ENCODE results near the gene ACSF2. TPM values are rescaled to one million over a fixed set of nuclear protein-coding genes. Genes with fewer than 3 reads are reported as not detected.
"Not testable (repeated sequence)": the region's sequence is repeated elsewhere in the genome, so short reads cannot be mapped to it uniquely, and the experiment has no call there.

The ACSF2 gene
- total and polyA plus RNA-seq, 5 donors: 61.1 to 112 (median 90.8) TPM

GRCh38 chr17:50472761-50473161, 46.7 kb downstream of the ACSF2 start:
- H3K4me3 ChIP-seq (ENCODE audit: low read length); H3K27ac ChIP-seq (ENCODE audit: low read length); H3K9me3 ChIP-seq (ENCODE audit: control insufficient read depth, low read length); H3K27me3 ChIP-seq (ENCODE audit: control insufficient read depth, insufficient read depth); DNase-seq; ATAC-seq; H3K4me1 ChIP-seq (ENCODE audit: control insufficient read depth, insufficient read depth, low read length): not testable (repeated sequence)
- 91% methylated on average over 13 of the region's 13 CpGs for WGBS
- intact Hi-C loops (cut with DNase I): loop anchor here in 2 of 4 donors (10.0 kb wide), 1 partner anchor 108 kb away; no protein-coding TSS in a partner anchor

GRCh38 chr17:50473901-50474300, 47.9 kb downstream of the ACSF2 start:
- WGBS: 87% methylated on average over 11 of the region's 11 CpGs

GRCh38 chr17:50474523-50474922, 48.5 kb downstream of the ACSF2 start:
- Histone ChIP-seq H3K9me3 (ENCODE audit: control insufficient read depth, low read length) (no peaks in the 10 kb centered on the region), H3K4me1 (ENCODE audit: control insufficient read depth, insufficient read depth, low read length) (peaks cover under 1% of the 10 kb centered on the region), H3K4me3 (ENCODE audit: low read length) (no peak overlapping the region), H3K27ac (ENCODE audit: low read length) (no peak overlapping the region), H3K27me3 (ENCODE audit: control insufficient read depth, insufficient read depth) (no peaks in the 10 kb centered on the region)
- no peak for DNase-seq
- ATAC-seq: no peak
- intact Hi-C loops (cut with DNase I): loop anchor here in 2 of 4 donors (10.0 kb wide), 1 partner anchor 110 kb away; no protein-coding TSS in a partner anchor
- WGBS: 54% methylated on average over 6 of the region's 6 CpGs

More at GRCh38 chr17:50473901-50474300, 47.9 kb downstream of the ACSF2 start:
- H3K27me3 ChIP-seq (ENCODE audit: control insufficient read depth, insufficient read depth): no peaks in the 10 kb centered on the region
- no peaks in the 10 kb centered on the region for H3K9me3 ChIP-seq (ENCODE audit: control insufficient read depth, low read length)
- no peak overlapping the region for H3K27ac ChIP-seq (ENCODE audit: low read length)
- intact Hi-C loops (cut with DNase I): loop anchor here in 2 of 4 donors (10.0 kb wide), 1 partner anchor 109 kb away; no protein-coding TSS in a partner anchor
- no peaks in the 10 kb centered on the region for H3K4me1 ChIP-seq (ENCODE audit: control insufficient read depth, insufficient read depth, low read length)
- no peak for DNase-seq
- no peak overlapping the region for H3K4me3 ChIP-seq (ENCODE audit: low read length)
- ATAC-seq: no peak

- WGBS: 83% methylated on average over 4 of the region's 4 CpGs
- Histone ChIP-seq H3K27me3 (ENCODE audit: control insufficient read depth, insufficient read depth) (no peaks in the 10 kb centered on the region), H3K4me3 (ENCODE audit: low read length) (no peak overlapping the region), H3K4me1 (ENCODE audit: control insufficient read depth, insufficient read depth, low read length) (peaks cover 3% of the 10 kb centered on the region), H3K9me3 (ENCODE audit: control insufficient read depth, low read length) (no peaks in the 10 kb centered on the region), H3K27ac (ENCODE audit: low read length) (no peak overlapping the region)
- no peak for DNase-seq
- no peak for ATAC-seq
- intact Hi-C loops (cut with DNase I): loop anchor here in 2 of 4 donors (10.0 kb wide), 1 partner anchor 111 kb away; no protein-coding TSS in a partner anchor
These were observed 49.3 kb downstream of the ACSF2 start for GRCh38 chr17:50475362-50475761.

- WGBS: 29% methylated on average over 28 of the region's 33 CpGs
- not testable (repeated sequence) for H3K27me3 ChIP-seq (ENCODE audit: control insufficient read depth, insufficient read depth); H3K4me3 ChIP-seq (ENCODE audit: low read length); H3K9me3 ChIP-seq (ENCODE audit: control insufficient read depth, low read length); ATAC-seq; DNase-seq; H3K4me1 ChIP-seq (ENCODE audit: control insufficient read depth, insufficient read depth, low read length); H3K27ac ChIP-seq (ENCODE audit: low read length)
- intact Hi-C loops (cut with DNase I): loop anchor here in 2 of 4 donors (10.0 kb wide), 1 partner anchor 111 kb away; no protein-coding TSS in a partner anchor
These were observed 49.9 kb downstream of the ACSF2 start for GRCh38 chr17:50475775-50476544.

- H3K27ac ChIP-seq (ENCODE audit: low read length): no peak overlapping the region
- H3K4me3 ChIP-seq (ENCODE audit: low read length): no peak overlapping the region
These were observed 50.7 kb downstream of the ACSF2 start for GRCh38 chr17:50476545-50477315.

GRCh38 chr17:50477976-50478375, 52.0 kb downstream of the ACSF2 start:
- Histone ChIP-seq H3K4me3 (ENCODE audit: low read length) (no peak overlapping the region), H3K27ac (ENCODE audit: low read length) (peak overlapping the region; percentile 53), H3K9me3 (ENCODE audit: control insufficient read depth, low read length) (no peaks in the 10 kb centered on the region), H3K27me3 (ENCODE audit: control insufficient read depth, insufficient read depth) (no peaks in the 10 kb centered on the region), H3K4me1 (ENCODE audit: control insufficient read depth, insufficient read depth, low read length) (peaks cover 3% of the 10 kb centered on the region)
- 69% methylated on average over 7 of the region's 7 CpGs for WGBS
- DNase-seq (peak in 1 of 3 donors; percentile 63), ATAC-seq (no peak)
- intact Hi-C loops (cut with DNase I): loop anchor here in 2 of 4 donors (10.0 kb wide), 1 partner anchor 113 kb away; no protein-coding TSS in a partner anchor

More at GRCh38 chr17:50476545-50477315, 50.7 kb downstream of the ACSF2 start:
- Histone ChIP-seq H3K9me3 (ENCODE audit: control insufficient read depth, low read length) (no peaks in the 10 kb centered on the region), H3K4me1 (ENCODE audit: control insufficient read depth, insufficient read depth, low read length) (peaks cover 3% of the 10 kb centered on the region), H3K27me3 (ENCODE audit: control insufficient read depth, insufficient read depth) (no peaks in the 10 kb centered on the region)
- ATAC-seq (no peak), DNase-seq (no peak)
- intact Hi-C loops (cut with DNase I): loop anchor here in 2 of 4 donors (10.0 kb wide), 1 partner anchor 112 kb away; no protein-coding TSS in a partner anchor
- 74% methylated on average over 18 of the region's 18 CpGs for WGBS

GRCh38 chr17:50478391-50479381, 52.7 kb downstream of the ACSF2 start, which contains the start of gene RSAD1:
RSAD1 (plus strand) TSS chr17:50478860; CDS start chr17:50478885, 25 bp downstream.
- H3K9me3 ChIP-seq (ENCODE audit: control insufficient read depth, low read length): no peaks in the 10 kb centered on the region
- DNase-seq (peak; percentile 88 to 95 (median 95)), ATAC-seq (peak; percentile 91)
- WGBS: 2% methylated on average over 75 of the region's 75 CpGs
- peaks cover 3% of the 10 kb centered on the region for H3K4me1 ChIP-seq (ENCODE audit: control insufficient read depth, insufficient read depth, low read length)
- no peaks in the 10 kb centered on the region for H3K27me3 ChIP-seq (ENCODE audit: control insufficient read depth, insufficient read depth)
- intact Hi-C loops (cut with DNase I): loop anchor here in 2 of 4 donors (10.0 kb wide), 1 partner anchor 114 kb away; no protein-coding TSS in a partner anchor
- H3K27ac ChIP-seq (ENCODE audit: low read length): peak within 1 kb of the TSS; percentile 53
- peak within 1 kb of the TSS; percentile 60 for H3K4me3 ChIP-seq (ENCODE audit: low read length)

- no peak overlapping the region for H3K27ac ChIP-seq (ENCODE audit: low read length)
- no peaks in the 10 kb centered on the region for H3K9me3 ChIP-seq (ENCODE audit: control insufficient read depth, low read length)
- peaks cover 3% of the 10 kb centered on the region for H3K4me1 ChIP-seq (ENCODE audit: control insufficient read depth, insufficient read depth, low read length)
- DNase-seq (peak; percentile 82 to 90 (median 89)), ATAC-seq (peak; percentile 56 to 68)
- no peaks in the 10 kb centered on the region for H3K27me3 ChIP-seq (ENCODE audit: control insufficient read depth, insufficient read depth)
- H3K4me3 ChIP-seq (ENCODE audit: low read length): peak overlapping the region; percentile 60
- WGBS: 16% methylated on average over 19 of the region's 19 CpGs
- intact Hi-C loops (cut with DNase I): loop anchor here (5.0 to 10.0 kb wide), 6 partner anchors 53 to 205 kb away; partner anchors contain the start of gene EPN3 (in 3 of the 4)
These were observed 53.6 kb downstream of the ACSF2 start for GRCh38 chr17:50479522-50480141.
